KMS-11 (cell line): ENCODE data around the gene PCBD2.

Source experiments
- H2AFZ ChIP-seq: fragments of 200-600 bp; sonication (generic); 2 replicates; pipeline ENCODE4 v1.6.1; 2016; ENCODE audit warnings: antibody characterized with exemption, mixed run types, low read depth
- H3K27ac ChIP-seq: fragments of 200-600 bp; sonication (generic); 2 replicates; pipeline ENCODE4 v1.6.1; 2016; ENCODE audit warnings: mild to moderate bottlenecking, mixed run types
- H3K27me3 ChIP-seq: fragments of 200-600 bp; sonication (generic); 2 replicates; pipeline ENCODE4 v1.6.1; 2017; ENCODE audit warnings: mild to moderate bottlenecking, low read depth, mixed run types, moderate library complexity; ENCODE audit not compliant: insufficient read depth
- H3K36me3 ChIP-seq: fragments of 200-600 bp; sonication (generic); 2 replicates; pipeline ENCODE4 v1.6.1; 2017; ENCODE audit warnings: mild to moderate bottlenecking, mixed run types; ENCODE audit not compliant: insufficient read depth
- H3K4me1 ChIP-seq: fragments of 200-600 bp; sonication (generic); 2 replicates; pipeline ENCODE4 v1.6.1; 2016; ENCODE audit warnings: mild to moderate bottlenecking, low read depth, mixed run types; ENCODE audit not compliant: poor library complexity, severe bottlenecking
- H3K4me2 ChIP-seq: fragments of 200-600 bp; sonication (generic); 2 replicates; pipeline ENCODE4 v1.7.0; 2016; ENCODE audit warnings: mild to moderate bottlenecking, mixed run types
- H3K4me3 ChIP-seq: fragments of 200-600 bp; sonication (generic); IDR thresholded peaks from 2 replicates; pipeline ENCODE4 v1.6.1; 2017; ENCODE audit warnings: low read depth, low read length, mixed read lengths; ENCODE audit not compliant: insufficient read depth
- H3K79me2 ChIP-seq: fragments of 200-600 bp; sonication (generic); 2 replicates; pipeline ENCODE4 v1.6.1; 2016; ENCODE audit warnings: low read depth, mixed run types; ENCODE audit not compliant: insufficient read depth
- H3K9ac ChIP-seq: fragments of 200-600 bp; sonication (generic); 2 replicates; pipeline ENCODE4 v1.6.1; 2016; ENCODE audit warnings: mild to moderate bottlenecking, mixed run types
- H4K20me1 ChIP-seq: fragments of 200-600 bp; sonication (generic); 2 replicates; pipeline ENCODE4 v1.6.1; 2016; ENCODE audit warnings: mild to moderate bottlenecking, mixed run types; ENCODE audit not compliant: insufficient read depth
- CTCF ChIP-seq: fragments of 200-600 bp; sonication (generic); conservative IDR thresholded peaks from 2 replicates; pipeline ENCODE4 v1.6.1; 2017; ENCODE audit warnings: low read depth, mild to moderate bottlenecking, antibody characterized with exemption, low read length, moderate library complexity, mixed read lengths

Gene PCBD2

GRCh38 chr5:134949316-134949715, 44.4 kb downstream of the PCBD2 start:
- no peak overlapping the region for H3K4me3 ChIP-seq
- no peaks in the 10 kb centered on the region for H3K27me3 ChIP-seq
- H3K79me2 ChIP-seq = no peaks in the 10 kb centered on the region
- no peak for TF ChIP-seq CTCF
- no peaks in the 10 kb centered on the region for H3K36me3 ChIP-seq
- H2AFZ ChIP-seq = no peak overlapping the region
- no peak overlapping the region for H3K9ac ChIP-seq
- H4K20me1 ChIP-seq = no peaks in the 10 kb centered on the region
- H3K4me2 ChIP-seq = no peak overlapping the region
- no peaks in the 10 kb centered on the region for H3K4me1 ChIP-seq
- H3K27ac ChIP-seq = no peak overlapping the region

- no peak overlapping the region for H3K9ac ChIP-seq
- no peak overlapping the region for H3K4me2 ChIP-seq
- H3K27ac ChIP-seq = no peak overlapping the region
- H3K4me1 ChIP-seq = no peaks in the 10 kb centered on the region
- no peaks in the 10 kb centered on the region for H3K27me3 ChIP-seq
- TF ChIP-seq CTCF = no peak
- no peak overlapping the region for H2AFZ ChIP-seq
- no peaks in the 10 kb centered on the region; the same call in 1 of the 2 replicates for H3K36me3 ChIP-seq
- H3K4me3 ChIP-seq = no peak overlapping the region
- H3K79me2 ChIP-seq = no peaks in the 10 kb centered on the region
- no peaks in the 10 kb centered on the region for H4K20me1 ChIP-seq
Measured at GRCh38 chr5:134957920-134958608, 53.1 kb downstream of the PCBD2 start.

GRCh38 chr5:134958755-134959154, 53.8 kb downstream of the PCBD2 start:
- Histone ChIP-seq H3K9ac (no peak overlapping the region), H3K4me2 (no peak overlapping the region), H2AFZ (no peak overlapping the region), H3K27me3 (no peaks in the 10 kb centered on the region), H3K4me3 (no peak overlapping the region), H3K79me2 (no peaks in the 10 kb centered on the region), H3K36me3 (no peaks in the 10 kb centered on the region; the same call in 1 of the 2 replicates), H3K27ac (no peak overlapping the region), H4K20me1 (no peaks in the 10 kb centered on the region), H3K4me1 (no peaks in the 10 kb centered on the region)
- TF ChIP-seq CTCF = no peak

- Histone ChIP-seq H3K4me3 (no peak overlapping the region), H3K36me3 (no peaks in the 10 kb centered on the region; the same call in 1 of the 2 replicates), H3K27ac (no peak overlapping the region), H3K27me3 (no peaks in the 10 kb centered on the region), H2AFZ (no peak overlapping the region), H3K9ac (no peak overlapping the region), H3K4me1 (no peaks in the 10 kb centered on the region), H3K79me2 (no peaks in the 10 kb centered on the region), H3K4me2 (no peak overlapping the region), H4K20me1 (no peaks in the 10 kb centered on the region)
- TF ChIP-seq CTCF = no peak
Measured at GRCh38 chr5:134963098-134963497, 58.2 kb downstream of the PCBD2 start.
